ENCODE data around the gene MMAB. TPM values are rescaled to one million over a fixed set of nuclear protein-coding genes. Genes with fewer than 3 reads are reported as not detected.

Gene MMAB
- total RNA-seq, 1 experiment from 2014 or later, result 34.9 TPM

- no peak for TF ChIP-seq REST (IDR thresholded peaks at IDR 0.05; ENCODE audit: low read depth)
- no peak for TF ChIP-seq JUND (IDR thresholded peaks at IDR 0.05)
These were observed 14.2 kb downstream of the MMAB start (continued) for GRCh38 chr12:109559200-109559505.

GRCh38 chr12:109558374-109559199 lies 14.7 kb downstream of the MMAB start:
- BruUV-seq (replicated peaks), result no TSS peak

More at GRCh38 chr12:109558374-109559199, 14.7 kb downstream of the MMAB start:
- H3K36me3 ChIP-seq (ENCODE audit: control insufficient read depth in 1 of 2, insufficient read depth in 2 of 2, low read length in 2 of 2), result no peaks in the 10 kb centered on the region
- H4K20me1 ChIP-seq (ENCODE audit: insufficient read depth), result no peaks in the 10 kb centered on the region
- H2AFZ ChIP-seq (ENCODE audit: low read depth, low read length, poor library complexity, severe bottlenecking), result no peak overlapping the region
- H3K4me2 ChIP-seq (ENCODE audit: low read length), result no peak overlapping the region
- ChIA-PET CTCF (no interaction called here), POLR2A (no interaction called here), RAD21 (ENCODE audit: low non-redundant PET in 1 of 2, low total read pairs in 2 of 2, uncharacterized antibody in 2 of 2, unreplicated experiment in 2 of 2) (no interaction called here)
- ATAC-seq, result no peak
- H3K27ac ChIP-seq (ENCODE audit: low read depth, low read length), result no peak overlapping the region
- no peaks in the 10 kb centered on the region for H3K79me2 ChIP-seq (ENCODE audit: insufficient read depth, low read length)
- no peak for DNase-seq (ENCODE audit: low read depth, low spot score)
- no peak overlapping the region for H3K4me3 ChIP-seq (replicated peaks in 1 of 2; ENCODE audit: low read depth in 1 of 2, low read length in 2 of 2)
- no peaks in the 10 kb centered on the region for H3K9me3 ChIP-seq (ENCODE audit: control insufficient read depth in 1 of 2, insufficient read depth in 1 of 2, low read depth in 1 of 2, low read length in 2 of 2)
- no peak for TF ChIP-seq CBX3 (IDR thresholded peaks at IDR 0.05; ENCODE audit: low read depth)
- no peak for TF ChIP-seq ZNF274 (IDR thresholded peaks at IDR 0.05; ENCODE audit: low read depth, low read length)
- TF ChIP-seq ELF1 (IDR thresholded peaks at IDR 0.05; ENCODE audit: borderline replicate concordance, low read depth), result no peak
- no peak for TF ChIP-seq SP1 (IDR thresholded peaks at IDR 0.05; ENCODE audit: low read depth)
- TF ChIP-seq SRF (IDR thresholded peaks at IDR 0.05; ENCODE audit: low read depth), result no peak
- TF ChIP-seq FOSL1 (IDR thresholded peaks at IDR 0.05; ENCODE audit: low read depth), result no peak
- TF ChIP-seq EGR1 (IDR thresholded peaks at IDR 0.05; ENCODE audit: low read depth), result no peak
- no peak for TF ChIP-seq TCF7L2 (IDR thresholded peaks at IDR 0.05; ENCODE audit: borderline replicate concordance, extremely low read depth, insufficient read depth, insufficient read length)
- TF ChIP-seq, protein P1, sequence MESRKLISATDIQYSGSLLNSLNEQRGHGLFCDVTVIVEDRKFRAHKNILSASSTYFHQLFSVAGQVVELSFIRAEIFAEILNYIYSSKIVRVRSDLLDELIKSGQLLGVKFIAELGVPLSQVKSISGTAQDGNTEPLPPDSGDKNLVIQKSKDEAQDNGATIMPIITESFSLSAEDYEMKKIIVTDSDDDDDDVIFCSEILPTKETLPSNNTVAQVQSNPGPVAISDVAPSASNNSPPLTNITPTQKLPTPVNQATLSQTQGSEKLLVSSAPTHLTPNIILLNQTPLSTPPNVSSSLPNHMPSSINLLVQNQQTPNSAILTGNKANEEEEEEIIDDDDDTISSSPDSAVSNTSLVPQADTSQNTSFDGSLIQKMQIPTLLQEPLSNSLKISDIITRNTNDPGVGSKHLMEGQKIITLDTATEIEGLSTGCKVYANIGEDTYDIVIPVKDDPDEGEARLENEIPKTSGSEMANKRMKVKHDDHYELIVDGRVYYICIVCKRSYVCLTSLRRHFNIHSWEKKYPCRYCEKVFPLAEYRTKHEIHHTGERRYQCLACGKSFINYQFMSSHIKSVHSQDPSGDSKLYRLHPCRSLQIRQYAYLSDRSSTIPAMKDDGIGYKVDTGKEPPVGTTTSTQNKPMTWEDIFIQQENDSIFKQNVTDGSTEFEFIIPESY (IDR thresholded peaks at IDR 0.05; ENCODE audit: extremely low read depth, insufficient replicate concordance, low read length), result no peak
- no peak for TF ChIP-seq SIN3A (IDR thresholded peaks at IDR 0.05; ENCODE audit: low read depth)
- no peaks in the 10 kb centered on the region for H3K9me2 ChIP-seq (ENCODE audit: insufficient read depth)
- intact Hi-C loops (cut with micrococcal nuclease), result no loop called here
- 0 out of 2 replicates have a peak, but pooled peaks cover 3% of the 10 kb centered on the region for H3K27me3 ChIP-seq (ENCODE audit: insufficient read depth, low read length)
- no peak overlapping the region for H3K9ac ChIP-seq (ENCODE audit: low read length)
- H3K4me1 ChIP-seq (ENCODE audit: control insufficient read depth in 1 of 2, insufficient read depth in 2 of 2, low read length in 2 of 2), result no peaks in the 10 kb centered on the region
